ENCODE measurements around the gene CCR3.

- TF ChIP-seq CTCF (conservative IDR thresholded peaks at IDR 0.05), result peak; percentile 47
- no peak for TF ChIP-seq ZFX (IDR thresholded peaks at IDR 0.05)
These were observed 34.0 kb upstream of the CCR3 start, which contains the start of gene CCR1 for GRCh38 chr3:46208167-46208704.
